ENCODE results near the gene SPEF2. TPM values are rescaled to one million over a fixed set of nuclear protein-coding genes. Genes with fewer than 3 reads are reported as not detected.
A peak's percentile ranks its signal among the peaks of the same experiment; 100 is the strongest.
"Not testable (repeated sequence)": the region's sequence is repeated elsewhere in the genome, so short reads cannot be mapped to it uniquely, and the experiment has no call there.

Gene SPEF2
- total RNA-seq, 1 donor from 2014 or later: 13.8 TPM

DNA sequence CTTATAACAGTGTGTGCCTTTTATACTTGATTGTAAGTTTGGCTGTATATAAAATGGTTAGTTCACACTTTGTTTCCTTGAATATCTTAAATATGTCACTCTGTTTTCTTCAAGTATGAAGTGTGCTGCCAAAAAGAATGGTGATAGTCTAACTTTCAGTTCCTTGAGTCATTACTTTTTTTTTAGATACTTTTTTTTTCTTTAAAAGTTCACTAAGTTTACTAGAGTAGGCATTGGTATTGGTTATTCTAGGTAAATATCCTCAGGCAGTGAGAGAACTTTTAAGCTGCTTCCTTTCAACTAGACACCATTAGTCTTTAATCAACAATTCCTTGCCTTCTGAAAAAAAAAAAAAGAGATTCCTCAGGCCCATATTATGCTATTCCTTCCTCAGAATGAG is 41.9 kb downstream of the SPEF2 start:
- DNase-seq: no peak

DNA sequence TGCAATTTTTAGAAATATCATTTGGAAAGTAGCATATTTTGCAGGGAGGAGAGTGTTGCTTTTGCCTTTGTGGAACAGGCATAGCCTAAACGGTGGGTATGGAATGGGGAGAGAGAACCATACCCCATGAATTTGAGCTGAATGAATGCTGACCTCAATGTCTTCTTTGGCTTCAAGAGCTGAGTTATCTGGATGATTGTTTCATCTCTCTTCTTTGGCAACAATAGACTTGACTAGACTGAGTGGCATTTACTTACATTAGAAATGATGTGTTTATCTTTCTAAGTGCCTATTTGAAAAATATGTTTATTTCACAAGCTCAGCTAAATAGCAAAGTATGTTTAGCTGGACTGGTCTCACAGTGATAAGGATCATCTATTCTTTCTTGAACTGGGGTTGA is 42.8 kb downstream of the SPEF2 start:
- DNase-seq: no peak

DNA sequence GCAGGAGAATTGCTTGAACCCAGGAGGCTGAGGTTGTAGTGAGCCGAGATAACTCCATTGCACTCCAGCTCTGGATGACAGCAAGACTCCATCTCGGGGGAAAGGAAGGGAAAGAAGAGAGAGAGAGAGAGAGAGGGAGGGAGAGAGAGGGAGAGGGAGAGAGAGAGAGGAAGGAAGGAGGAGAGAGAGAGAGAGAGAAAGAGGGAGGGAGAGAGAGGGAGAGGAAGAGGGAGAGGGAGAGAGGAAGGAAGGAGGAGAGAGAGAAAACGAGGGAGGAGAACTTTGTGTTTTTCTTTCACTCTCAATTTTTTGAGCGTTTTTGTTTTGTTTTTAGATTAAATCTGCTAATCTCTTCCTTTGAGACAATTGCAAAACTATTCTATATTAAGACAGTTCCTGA is 46.9 kb downstream of the SPEF2 start:
- DNase-seq: no peak

DNA sequence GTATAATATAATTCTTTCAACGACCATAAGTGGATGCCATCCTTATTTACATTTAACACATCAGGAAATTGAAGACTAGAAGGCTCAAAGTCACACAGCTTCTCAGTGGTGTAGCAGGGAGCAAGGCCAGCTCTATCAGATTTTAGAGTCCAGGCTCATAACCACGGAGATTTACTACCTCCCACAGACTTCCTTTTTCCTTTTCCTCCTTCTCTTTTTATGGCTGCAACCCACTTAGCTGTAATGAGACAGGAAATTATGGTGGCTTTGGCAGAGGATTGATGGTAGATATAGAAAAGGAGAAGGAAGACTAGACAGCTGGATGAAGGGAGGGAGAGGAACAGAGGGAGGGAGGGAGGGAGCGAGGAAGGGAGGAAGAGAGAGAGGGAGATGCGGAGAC is 47.4 kb downstream of the SPEF2 start:
- no peak for DNase-seq

DNA sequence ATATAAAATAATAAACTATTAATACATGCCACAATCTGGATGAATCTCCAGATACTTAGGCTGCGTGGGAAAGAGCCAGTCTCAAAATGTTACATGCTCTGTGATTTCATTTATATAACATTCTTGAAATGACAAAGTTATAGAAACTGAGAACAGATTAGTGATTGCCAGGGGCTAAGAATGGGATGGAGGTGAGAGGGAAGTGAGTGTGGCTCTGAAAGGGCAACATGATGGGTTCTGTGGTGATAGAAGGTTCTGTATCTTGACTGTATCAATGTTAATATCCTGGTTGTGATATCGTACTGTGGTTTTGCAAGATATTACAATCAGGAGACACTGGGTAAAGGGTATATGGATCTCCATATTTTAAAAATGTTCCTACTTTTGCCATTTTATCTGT is 50.7 kb downstream of the SPEF2 start:
- DNase-seq: no peak

DNA sequence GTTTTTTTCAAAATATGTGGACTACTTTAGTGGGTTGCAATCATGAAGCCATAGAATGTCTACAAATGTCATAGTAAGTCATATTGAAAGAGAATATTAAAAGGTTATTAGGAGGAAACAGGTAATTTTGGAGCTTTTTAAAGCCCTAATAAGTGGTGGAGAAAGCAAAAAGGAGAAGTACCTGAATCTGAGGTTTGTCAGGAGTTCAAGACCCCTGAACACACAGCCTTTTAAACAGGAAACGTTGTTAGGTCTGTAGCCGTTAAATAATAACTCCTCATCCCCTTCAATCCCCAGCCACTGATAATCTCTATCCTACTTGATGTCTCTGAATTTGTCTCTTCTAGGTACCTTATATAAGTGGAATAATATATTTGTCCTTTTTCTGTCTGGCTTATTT is 51.1 kb downstream of the SPEF2 start:
- no peak for DNase-seq

DNA sequence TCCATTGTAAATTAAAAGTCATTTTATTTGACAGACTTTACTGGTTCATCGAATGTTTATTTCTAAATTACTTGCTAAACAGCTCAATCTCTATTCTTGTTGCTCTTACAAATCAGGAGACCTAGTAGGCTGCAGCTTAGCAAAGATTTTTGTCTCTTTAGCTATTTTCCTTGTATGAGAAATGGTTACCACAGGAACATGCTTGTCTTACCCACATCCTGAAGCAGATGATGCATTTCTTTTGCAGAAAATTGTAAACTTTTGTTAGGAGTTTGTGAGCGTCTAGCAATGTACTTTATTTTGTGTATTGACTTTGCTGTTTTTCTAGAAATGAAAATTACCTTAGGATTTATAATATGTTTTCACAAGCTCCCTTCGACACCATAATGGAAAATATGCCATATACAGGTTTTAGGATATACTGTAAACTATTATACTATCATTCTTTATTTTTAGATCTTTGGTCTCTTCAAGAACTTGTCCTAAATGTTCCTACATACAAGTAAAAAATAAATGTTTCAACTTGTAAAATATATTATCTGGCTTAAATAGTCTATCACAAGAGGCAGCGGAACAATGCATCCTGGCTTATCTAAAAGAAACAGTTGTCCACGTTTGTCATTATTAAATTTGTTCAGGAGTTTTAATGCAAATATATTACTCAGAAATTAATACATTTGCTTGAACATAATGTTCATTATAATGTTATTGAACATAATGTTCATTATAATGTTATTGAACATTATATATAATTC is 54.1 kb downstream of the SPEF2 start:
- DNase-seq: no peak

DNA sequence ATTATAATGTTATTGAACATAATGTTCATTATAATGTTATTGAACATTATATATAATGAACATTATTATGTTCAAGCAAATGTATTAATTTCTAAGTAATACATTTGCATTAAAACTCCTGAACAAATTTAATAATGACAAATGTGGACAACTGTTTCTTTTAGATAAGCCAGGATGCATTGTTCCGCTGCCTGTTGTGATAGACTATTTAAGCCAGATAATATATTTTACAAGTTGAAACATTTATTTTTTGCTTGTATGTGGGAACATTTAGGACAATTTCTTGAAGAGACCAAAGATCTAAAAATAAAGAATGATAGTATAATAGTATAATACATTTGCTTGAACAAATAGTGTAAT is 54.6 kb downstream of the SPEF2 start:
- DNase-seq: not testable (repeated sequence)

DNA sequence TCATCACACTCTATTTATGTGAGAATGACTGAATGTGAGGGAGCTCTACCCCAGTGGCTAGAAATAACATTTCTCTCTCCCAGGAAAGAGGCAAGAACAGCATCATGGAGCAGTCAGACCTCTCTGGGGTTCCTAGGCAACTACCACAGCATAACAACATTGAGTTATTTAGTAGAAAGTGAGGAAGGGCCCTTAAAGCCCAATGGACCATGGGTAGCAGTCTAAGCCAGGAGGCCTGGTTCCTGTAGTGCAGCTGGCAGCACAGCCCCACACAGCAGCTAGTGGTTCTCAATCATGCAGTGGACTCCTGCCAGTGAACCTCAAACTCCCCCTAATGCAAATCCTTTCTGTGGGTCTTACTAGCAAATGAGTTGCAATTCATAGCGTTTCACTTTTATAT is 55.3 kb downstream of the SPEF2 start:
- DNase-seq: no peak

DNA sequence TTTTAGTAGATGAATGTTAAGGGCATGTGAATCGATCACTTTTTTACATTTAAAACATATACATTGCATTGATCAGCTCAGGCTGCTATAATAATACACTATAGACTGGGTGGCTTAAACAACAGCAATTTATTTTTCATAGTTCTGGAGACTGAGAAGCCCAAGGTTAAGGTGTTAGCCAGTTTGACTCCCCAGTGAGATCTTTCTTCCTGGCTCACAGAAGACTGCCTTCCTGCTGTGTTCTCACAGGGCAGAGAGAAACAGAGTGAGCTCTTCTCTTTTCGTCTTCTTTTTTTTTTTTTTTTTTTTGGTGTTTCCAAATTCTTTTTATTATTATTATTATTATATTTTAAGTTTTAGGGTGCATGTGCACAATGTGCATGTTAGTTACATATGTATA is 56.4 kb downstream of the SPEF2 start:
- DNase-seq: no peak

DNA sequence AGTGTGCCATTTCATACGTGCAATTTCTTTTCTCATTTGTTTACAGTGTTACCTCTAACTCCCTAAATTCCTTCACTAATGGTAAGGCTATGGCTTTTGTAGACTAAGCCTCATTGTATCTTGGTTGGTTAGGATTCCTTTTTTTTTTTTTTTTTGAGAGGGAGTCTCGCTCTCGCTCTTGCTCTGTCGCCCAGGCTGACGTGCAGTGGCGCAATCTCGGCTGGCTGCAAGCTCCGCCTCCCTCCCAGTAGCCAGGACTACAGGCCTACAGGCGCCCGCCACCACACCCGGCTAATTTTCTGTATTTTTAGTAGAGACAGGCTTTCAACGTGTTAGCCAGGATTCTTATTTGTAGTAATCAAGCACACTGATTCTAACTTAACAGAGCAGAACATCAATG is 57.7 kb downstream of the SPEF2 start:
- no peak for DNase-seq

DNA sequence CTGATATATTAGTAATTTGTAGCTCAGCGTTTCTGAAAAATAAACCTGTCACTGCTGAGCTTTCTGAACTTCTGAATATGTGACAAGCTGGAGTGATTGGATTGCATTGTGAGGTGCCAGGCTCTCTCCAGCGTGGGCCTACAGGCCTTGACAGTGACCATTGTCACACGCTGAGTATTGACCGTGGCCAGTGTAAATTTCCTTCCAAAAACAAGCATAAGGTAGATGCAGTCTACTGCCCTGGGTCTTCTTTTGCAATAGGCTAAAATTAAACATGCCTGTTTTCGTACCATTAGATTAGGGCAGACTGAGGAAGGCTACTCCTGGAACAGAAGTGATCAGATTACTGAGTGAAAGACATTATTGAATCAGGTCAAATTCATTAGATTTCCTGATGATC is 60.2 kb downstream of the SPEF2 start:
- DNase-seq: no peak

DNA sequence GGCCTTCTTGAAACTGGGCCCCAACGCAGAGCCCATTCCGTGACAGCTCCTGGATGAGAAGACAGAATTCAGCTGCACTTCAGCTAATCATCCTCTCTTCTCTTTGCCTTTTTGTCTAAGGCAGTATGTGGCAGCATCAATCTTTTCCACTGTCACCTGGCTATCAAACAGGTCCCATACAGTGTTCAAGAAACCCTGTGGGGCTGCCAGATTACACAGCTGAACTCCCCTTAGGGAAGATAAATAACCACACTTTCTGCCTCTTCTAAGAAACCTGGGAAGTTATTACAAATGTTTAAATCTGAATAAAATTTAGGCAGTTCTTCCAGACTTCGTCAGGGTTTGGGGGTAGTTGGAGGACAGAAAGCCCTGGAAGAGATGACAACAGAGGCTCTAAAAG is 61.0 kb downstream of the SPEF2 start:
- DNase-seq: no peak

DNA sequence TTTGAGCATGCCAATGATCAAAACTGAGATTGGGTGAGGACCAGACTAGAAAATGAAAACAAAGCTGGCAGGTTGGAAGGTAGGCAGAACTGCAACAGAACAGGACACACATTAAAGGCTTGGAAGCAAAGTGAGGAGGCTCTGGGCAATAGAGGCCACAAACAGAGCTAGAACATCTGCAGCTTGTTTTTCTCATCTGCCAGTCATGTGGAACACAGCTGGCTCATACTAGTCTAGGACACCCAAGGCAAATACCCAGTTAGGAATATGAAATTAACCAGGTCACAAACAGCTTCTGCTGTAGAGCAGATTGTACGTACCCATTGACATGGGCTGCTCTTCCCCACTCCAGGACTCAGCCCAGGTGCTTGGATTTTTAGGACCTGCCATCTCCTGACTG is 61.7 kb downstream of the SPEF2 start:
- DNase-seq: peak; percentile 3

DNA sequence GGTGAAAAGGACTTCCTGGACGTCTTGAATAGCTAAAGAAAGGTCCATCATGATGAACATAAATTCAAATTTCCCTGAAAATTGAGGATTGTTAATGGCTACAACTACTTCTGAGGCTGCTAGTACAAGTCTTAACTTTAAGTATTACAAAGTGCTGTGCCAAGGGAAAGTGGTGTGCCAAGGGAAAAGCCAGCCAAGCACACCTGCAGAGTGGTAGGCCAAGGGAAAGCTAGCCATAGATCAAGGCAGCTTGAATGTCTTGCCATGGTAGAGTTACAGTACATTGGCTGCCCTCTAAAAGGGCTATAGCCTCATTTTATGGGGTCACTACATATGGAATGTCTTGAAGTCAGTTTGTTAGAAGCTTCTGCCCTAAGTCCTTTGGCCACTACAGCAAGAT is 64.2 kb downstream of the SPEF2 start:
- DNase-seq: no peak

DNA sequence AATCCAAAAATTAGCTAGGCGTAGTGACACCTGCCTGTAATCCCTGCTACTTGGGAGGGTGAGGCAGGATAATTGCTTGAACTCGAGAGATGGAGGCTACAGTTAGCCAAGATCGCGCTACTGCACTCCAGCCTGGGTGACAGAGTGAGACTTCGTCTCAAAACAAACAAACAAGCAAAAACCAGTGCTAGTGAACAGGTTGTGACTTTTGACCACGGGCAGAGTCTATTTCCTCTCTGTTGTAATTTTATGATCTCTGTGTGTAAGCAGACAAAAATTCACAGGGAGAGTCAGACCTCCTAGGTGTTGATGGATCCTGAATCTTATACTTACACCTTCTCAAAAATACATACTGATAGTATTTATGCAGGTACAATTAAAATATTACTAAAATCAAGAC is 65.8 kb downstream of the SPEF2 start:
- no peak for DNase-seq

DNA sequence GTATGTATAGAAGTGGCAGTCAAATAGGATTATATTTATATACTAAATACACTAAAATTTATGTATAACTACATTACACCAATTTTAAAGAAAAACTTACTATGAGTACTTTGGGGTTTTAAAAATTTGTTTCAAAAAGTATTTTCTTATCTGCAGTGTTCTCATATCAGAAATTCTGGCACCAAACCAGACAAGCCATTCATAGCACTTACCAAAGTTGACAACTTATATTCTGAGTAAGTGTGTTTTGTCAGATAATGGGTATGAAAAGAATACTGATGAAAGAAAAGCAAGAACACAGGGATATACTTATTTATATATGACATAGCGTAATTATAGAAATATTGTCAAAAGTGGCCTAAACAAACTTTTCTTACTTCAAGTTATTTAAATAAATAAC is 67.5 kb downstream of the SPEF2 start:
- DNase-seq: no peak

DNA sequence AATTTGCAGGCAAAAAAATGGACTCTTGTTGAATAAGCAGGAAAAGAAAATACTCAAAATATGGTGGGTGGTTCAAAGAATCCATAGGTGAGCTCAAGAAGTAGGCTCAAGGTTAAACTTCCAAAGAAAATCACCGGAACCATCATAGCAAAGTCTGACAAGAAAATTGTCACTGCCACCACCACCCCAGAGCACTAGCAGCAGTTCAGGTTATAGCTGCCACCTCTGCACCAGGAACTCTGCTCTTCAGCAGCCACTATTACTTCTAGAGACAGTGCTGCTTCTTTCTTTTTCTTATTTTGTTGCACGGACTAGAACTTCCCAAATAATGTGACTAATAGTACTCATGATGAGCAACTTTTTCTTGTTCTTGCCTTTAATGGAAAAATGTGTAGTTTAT is 70.3 kb downstream of the SPEF2 start:
- no peak for DNase-seq

DNA sequence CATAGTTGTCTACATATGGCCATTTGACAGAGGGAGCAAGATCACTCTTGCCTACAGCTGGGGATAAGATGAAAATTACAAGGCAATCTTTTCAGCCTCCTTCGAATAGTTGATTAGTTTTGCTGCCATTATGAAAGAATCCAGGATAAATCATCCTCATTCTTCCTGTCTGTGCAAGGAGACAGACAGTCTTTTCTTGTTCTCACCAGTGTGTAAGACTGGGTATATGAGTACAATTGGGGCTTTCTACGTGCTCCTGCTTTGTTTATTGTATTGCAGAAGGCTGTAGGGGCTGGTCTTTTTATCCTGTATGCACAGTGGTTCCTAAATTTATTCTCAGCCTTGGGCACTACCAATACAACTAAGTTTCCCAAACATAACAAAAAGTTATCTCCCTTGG is 76.8 kb downstream of the SPEF2 start:
- no peak for DNase-seq

DNA sequence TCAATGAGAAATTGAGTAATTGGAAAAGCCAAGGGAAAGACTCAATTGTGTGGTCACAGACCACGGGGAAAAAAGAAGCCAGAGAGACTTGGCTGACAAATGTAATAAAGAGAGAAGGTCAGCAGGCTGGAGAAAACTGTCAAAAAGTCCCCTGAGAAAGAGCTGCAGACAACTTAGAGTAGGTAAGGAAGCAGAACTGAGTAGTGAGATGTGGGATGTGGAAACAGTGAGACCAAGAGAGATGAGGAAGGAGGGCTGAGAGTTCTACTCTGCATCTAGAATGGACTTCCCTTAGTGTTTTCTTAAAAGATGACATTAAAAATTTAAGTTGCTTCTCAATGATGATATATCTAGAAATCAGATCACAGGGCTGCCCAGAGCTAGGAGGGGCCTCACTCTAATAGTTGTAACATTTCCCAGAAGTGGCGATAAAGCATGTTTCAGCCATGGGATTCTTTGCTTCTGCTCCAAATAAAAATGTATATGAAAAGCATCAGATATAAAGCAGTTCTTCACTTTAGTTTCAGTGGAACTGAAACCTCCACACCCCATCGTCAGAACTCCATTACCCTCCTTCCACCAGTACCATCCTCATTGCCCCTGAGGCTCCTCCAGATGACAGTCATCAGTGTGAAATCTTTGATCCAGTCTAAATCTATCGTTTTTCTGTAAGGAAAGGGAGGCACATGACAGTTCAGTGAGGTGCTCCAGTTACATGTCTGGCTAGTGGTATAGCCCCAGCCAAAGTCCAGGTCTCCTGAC is 80.6 kb downstream of the SPEF2 start:
- no peak for DNase-seq

DNA sequence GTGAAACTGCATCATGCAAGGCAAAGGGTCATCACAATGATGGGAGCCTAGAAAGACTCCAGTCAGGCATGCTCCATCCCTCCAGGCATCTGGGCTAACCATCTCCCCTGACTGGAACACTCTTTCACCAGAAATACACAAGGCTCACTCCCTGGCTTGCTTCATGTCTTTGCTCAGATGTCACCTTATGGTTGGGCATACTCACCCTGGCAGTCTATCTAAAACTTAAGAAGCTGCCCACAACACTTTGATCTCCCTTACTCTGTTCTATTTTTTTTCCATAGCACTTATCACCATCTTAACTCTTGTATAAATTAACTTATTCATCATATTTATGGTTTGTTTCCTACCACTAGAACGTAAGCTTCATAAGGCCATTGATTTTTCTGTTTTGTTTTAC is 90.0 kb downstream of the SPEF2 start:
- DNase-seq: no peak

DNA sequence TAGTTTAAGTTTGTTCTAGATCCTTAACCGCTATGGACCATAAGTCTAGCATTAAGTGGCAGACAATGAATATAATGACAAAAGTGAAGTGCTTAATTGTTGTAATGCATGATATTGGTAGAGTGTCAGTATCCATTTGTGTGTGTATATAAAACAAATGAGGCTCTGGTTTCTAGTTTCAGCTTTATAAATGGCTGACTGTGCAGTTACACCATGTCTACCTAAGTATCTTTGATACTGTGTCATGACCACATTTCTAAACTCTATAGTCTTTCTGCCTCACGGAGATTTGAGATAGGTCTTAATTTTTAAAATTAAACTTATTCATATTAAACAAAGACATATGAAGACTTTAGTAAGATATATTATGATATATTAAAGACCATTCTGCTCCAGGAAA is 92.0 kb downstream of the SPEF2 start:
- DNase-seq: no peak

DNA sequence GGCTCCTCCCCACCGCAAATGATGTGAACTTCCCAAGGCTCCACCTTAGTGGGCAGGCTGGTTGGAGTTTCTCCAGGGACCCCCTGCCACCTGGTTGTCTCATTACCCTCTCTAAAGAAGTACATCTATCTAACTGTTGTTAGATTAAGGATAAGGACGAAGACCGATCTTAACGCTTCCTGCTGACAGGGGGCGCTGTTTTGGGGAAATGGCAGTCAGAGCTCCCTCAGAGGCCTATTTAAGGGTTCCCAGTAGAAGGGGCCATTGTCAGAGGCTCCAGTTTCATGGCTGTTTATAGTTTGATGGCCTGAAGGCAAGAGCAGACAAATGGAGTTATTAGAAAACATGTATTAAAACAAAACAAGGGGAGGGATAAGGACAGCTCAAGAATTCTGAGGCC is 100.1 kb downstream of the SPEF2 start:
- no peak for DNase-seq

DNA sequence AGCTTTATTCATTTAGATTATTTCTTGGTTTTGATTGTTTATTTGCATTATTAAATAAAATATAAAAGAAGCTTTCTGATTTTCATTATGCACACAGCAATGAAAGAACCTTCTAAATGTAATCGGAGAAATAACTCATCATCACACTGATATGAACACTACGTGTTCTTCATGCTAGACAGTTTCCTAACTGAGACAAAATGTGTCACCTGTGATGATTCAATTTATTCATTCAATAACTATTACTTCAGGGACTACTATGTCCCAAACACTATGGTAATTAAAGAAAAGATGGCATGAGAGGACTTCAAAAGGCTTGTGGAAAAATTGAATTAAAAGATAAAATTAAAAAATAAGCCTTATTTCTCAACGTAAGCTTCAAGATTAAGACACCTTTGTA is 118.1 kb downstream of the SPEF2 start:
- no peak for DNase-seq

Measured in skin of body (tissue), 2 donors.